SK-N-SH (cell line): ENCODE results near the gene ACADS. TPM values are rescaled to one million over a fixed set of nuclear protein-coding genes. Genes with fewer than 3 reads are reported as not detected.

Experiments used
- CTCF ChIA-PET: fragments of 300-600, 350-600 bp; formaldehyde crosslinking; extraction: SDS; loops from one replicate; lab custom pipeline; 2021; lab: Yijun Ruan, JAX
- POLR2A ChIA-PET: fragments of 350-600 bp; sonication (Branson Sonifier 250); formaldehyde crosslinking; extraction: SDS; loops from one replicate; lab custom pipeline; 2020; ENCODE audit warnings: antibody characterized with exemption, inconsistent platforms; lab: Yijun Ruan, JAX
- DNase-seq: peaks from one replicate; pipeline ENCODE4 v3.0.0; 2012
- H2AFZ ChIP-seq: fragments of 200-600 bp; sonication (generic); 2 replicates; pipeline ENCODE4 v1.8.1; 2016; ENCODE audit warnings: antibody characterized with exemption, mild to moderate bottlenecking, low read depth
- H3F3A ChIP-seq: fragments of 200-600 bp; sonication (generic); replicated peaks from 2 replicates; pipeline ENCODE3; 2016; ENCODE audit warnings: antibody characterized with exemption, mild to moderate bottlenecking; ENCODE audit not compliant: insufficient read depth
- H3K27ac ChIP-seq, 2 experiments: fragments of 200-500 bp in 1 of 2; fragments of 200-600 bp in 1 of 2; sonication (Bioruptor generic) in 1 of 2; sonication (generic), shearing (Covaris generic) in 1 of 2; 2 replicates each; pipeline versions ENCODE4 v1.5.1 to v1.6.1; 2014 to 2016; ENCODE audit warnings: low read depth in 2 of 2, inconsistent platforms in 1 of 2, low read length in 1 of 2, mild to moderate bottlenecking in 1 of 2, mixed read lengths in 1 of 2
- H3K27me3 ChIP-seq: fragments of 200-600 bp; sonication (generic), shearing (Covaris generic); 2 replicates; pipeline ENCODE4 v1.6.1; 2016; ENCODE audit warnings: mixed run types; ENCODE audit not compliant: insufficient read depth
- H3K36me3 ChIP-seq, 2 experiments: fragments of 200-500 bp in 1 of 2; fragments of 200-600 bp in 1 of 2; sonication (Bioruptor generic) in 1 of 2; sonication (generic) in 1 of 2; replicated peaks in 1 of 2; 2 replicates each; pipeline versions ENCODE3 to v1.5.1; 2014 to 2016; ENCODE audit warnings: low read length in 1 of 2, mild to moderate bottlenecking in 1 of 2; ENCODE audit not compliant: insufficient read depth in 2 of 2, control insufficient read depth in 1 of 2
- H3K4me1 ChIP-seq, 2 experiments: fragments of 200-500 bp in 1 of 2; fragments of 200-600 bp in 1 of 2; sonication (Bioruptor generic) in 1 of 2; sonication (generic), shearing (Covaris generic) in 1 of 2; 2 replicates each; pipeline versions ENCODE4 v1.5.1 to v1.6.1; 2014 to 2016; ENCODE audit warnings: low read depth in 1 of 2, low read length in 1 of 2, mixed run types in 1 of 2; ENCODE audit not compliant: insufficient read depth in 2 of 2, control insufficient read depth in 1 of 2
- H3K4me2 ChIP-seq: fragments of 200-600 bp; sonication (generic), shearing (Covaris generic); 2 replicates; pipeline ENCODE4 v1.6.1; 2017; ENCODE audit warnings: mixed run types
- H3K4me3 ChIP-seq, 2 experiments: fragments of 200-500 bp in 1 of 2; fragments of 200-600 bp in 1 of 2; sonication (Bioruptor generic) in 1 of 2; sonication (generic), shearing (Covaris generic) in 1 of 2; 2 replicates each; pipeline versions ENCODE4 v1.5.1 to v1.8.1; 2014 to 2016; ENCODE audit warnings: low read depth in 2 of 2, inconsistent platforms in 1 of 2, low read length in 1 of 2, mild to moderate bottlenecking in 1 of 2, mixed read lengths in 1 of 2, moderate library complexity in 1 of 2
- H3K79me2 ChIP-seq: fragments of 200-600 bp; sonication (generic); 2 replicates; pipeline ENCODE4 v1.8.1; 2017; ENCODE audit warnings: mild to moderate bottlenecking; ENCODE audit not compliant: insufficient read depth
- H3K9ac ChIP-seq: fragments of 200-600 bp; sonication (generic); 2 replicates; pipeline ENCODE4 v1.6.1; 2017; ENCODE audit warnings: mixed run types
- H3K9me2 ChIP-seq: fragments of 200-600 bp; sonication (generic); 2 replicates; pipeline ENCODE4 v1.6.1; 2017; ENCODE audit warnings: mixed run types
- H3K9me3 ChIP-seq: fragments of 200-600 bp; sonication (generic); 2 replicates; pipeline ENCODE4 v1.6.1; 2017; ENCODE audit warnings: mixed run types, mild to moderate bottlenecking, moderate library complexity
- H4K20me1 ChIP-seq: fragments of 200-600 bp; sonication (generic); 2 replicates; pipeline ENCODE4 v1.6.1; 2017; ENCODE audit warnings: mild to moderate bottlenecking, mixed run types; ENCODE audit not compliant: insufficient read depth
- CHD2 ChIP-seq: fragments of 150-350 bp; IDR thresholded peaks from 2 replicates; pipeline ENCODE4 v1.6.1; 2018; ENCODE audit warnings: low read length; ENCODE audit not compliant: partially characterized antibody
- ELF1 ChIP-seq: IDR thresholded peaks from 2 replicates; pipeline ENCODE4 v1.4.0; 2012
- EZH2phosphoT487 ChIP-seq: fragments of 200-600 bp; sonication (generic); IDR thresholded peaks from 2 replicates; pipeline ENCODE4 v1.6.1; 2017; ENCODE audit warnings: low read depth, mixed run types, mild to moderate bottlenecking, antibody characterized with exemption, moderate library complexity, borderline replicate concordance
- FOXJ3 ChIP-seq: sonication (generic); formaldehyde crosslinking; IDR thresholded peaks from 2 replicates; pipeline ENCODE4 v1.5.1; 2020; ENCODE audit warnings: mild to moderate bottlenecking, missing genetic modification reagents
- FOXM1 ChIP-seq: IDR thresholded peaks from 2 replicates; pipeline ENCODE4 v1.4.0; 2012; ENCODE audit warnings: low read depth, mild to moderate bottlenecking
- GABPA ChIP-seq: IDR thresholded peaks from 2 replicates; pipeline ENCODE4 v1.4.0; 2012; ENCODE audit warnings: low read depth, mild to moderate bottlenecking
- IRF3 ChIP-seq: fragments of 150-350 bp; IDR thresholded peaks from 2 replicates; pipeline ENCODE4 v1.6.1; 2016; ENCODE audit warnings: mild to moderate bottlenecking, low read depth, low read length
- JUND ChIP-seq: IDR thresholded peaks from 2 replicates; pipeline ENCODE4 v1.4.0; 2012
- MEF2A ChIP-seq: IDR thresholded peaks from 2 replicates; pipeline ENCODE4 v1.4.0; 2012; ENCODE audit warnings: low read depth, borderline replicate concordance
- NFIC ChIP-seq: IDR thresholded peaks from 2 replicates; pipeline ENCODE4 v1.4.0; 2012; ENCODE audit warnings: borderline replicate concordance
- NRF1 ChIP-seq: IDR thresholded peaks from 2 replicates; pipeline ENCODE4 v1.6.1; 2012; ENCODE audit warnings: low read depth, mild to moderate bottlenecking, low read length
- POLR2AphosphoS5 ChIP-seq: IDR thresholded peaks from 2 replicates; pipeline ENCODE4 v1.6.1; 2012; ENCODE audit warnings: low read depth, low read length
- RAD21 ChIP-seq: IDR thresholded peaks from 2 replicates; pipeline ENCODE4 v1.6.1; 2012; ENCODE audit warnings: mild to moderate bottlenecking, low read length
- RCOR1 ChIP-seq: fragments of 150-350 bp; IDR thresholded peaks from 2 replicates; pipeline ENCODE4 v1.6.1; 2017; ENCODE audit warnings: antibody characterized with exemption, low read length
- RXRA ChIP-seq: IDR thresholded peaks from 2 replicates; pipeline ENCODE4 v1.4.0; 2012; ENCODE audit warnings: low read depth, mild to moderate bottlenecking, borderline replicate concordance
- SMC3 ChIP-seq: IDR thresholded peaks from 2 replicates; pipeline ENCODE4 v1.6.1; 2012; ENCODE audit warnings: low read depth, low read length, improper control_type of control experiment
- TEAD4 ChIP-seq: IDR thresholded peaks from 2 replicates; pipeline ENCODE4 v1.4.0; 2012; ENCODE audit warnings: mild to moderate bottlenecking, borderline replicate concordance; ENCODE audit not compliant: insufficient read depth
- ZBTB33 ChIP-seq: IDR thresholded peaks from 2 replicates; pipeline ENCODE4 v1.4.0; 2012; ENCODE audit warnings: low read depth, borderline replicate concordance
- WGBS: methylation state at CpG from one replicate; pipeline ENCODE4 v1.1.6; 2017; ENCODE audit warnings: low lambda C conversion rate; 5-methylcytosine and 5-hydroxymethylcytosine counted together
- polyA plus RNA-seq, 3 experiments: library from polyadenylated mRNA; depleted of rRNA; stranded (reverse); fragments of >200 nt; gene quantifications; 2 replicates each; pipeline ENCODE4 v1.2.3, GENCODE V29; 2012
- TF ChIP-seq, protein P1 (sequence below): fragments of 150-350 bp; IDR thresholded peaks from 2 replicates; pipeline ENCODE4 v1.6.1; 2017; ENCODE audit warnings: antibody characterized with exemption, low read length, low read depth, borderline replicate concordance
- TF ChIP-seq, protein P2 (sequence below): IDR thresholded peaks from 2 replicates; pipeline ENCODE4 v1.4.0; 2012; ENCODE audit warnings: low read depth

The ACADS gene
- polyA plus RNA-seq, 1 of the 3 experiments (the other 2 are of a cell fraction), result 4.9 TPM

DNA sequence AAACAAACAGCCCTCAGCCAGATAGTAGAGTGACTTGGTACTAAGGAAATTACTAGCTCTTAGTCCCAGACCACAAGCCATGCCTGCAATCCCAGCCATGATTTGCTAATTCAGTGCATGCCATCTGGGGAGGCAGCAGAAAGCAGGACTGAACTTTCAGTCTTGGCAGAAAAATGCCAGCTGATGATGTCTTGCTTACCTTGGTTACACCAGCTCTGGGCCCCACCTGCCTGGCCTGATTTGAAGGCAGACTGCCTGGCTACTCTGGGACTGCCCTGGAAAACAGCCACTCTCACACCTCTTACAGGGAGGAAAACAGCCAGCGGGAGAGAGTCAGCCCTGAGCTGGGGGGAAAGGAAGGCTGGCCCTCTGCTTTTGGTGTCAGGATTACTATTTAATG lies 20.0 kb upstream of the ACADS start:
- Histone ChIP-seq H3K9me2 (no peaks in the 10 kb centered on the region), H3K4me3 (no peak overlapping the region), H3K4me2 (no peak overlapping the region), H3K27me3 (no peaks in the 10 kb centered on the region), H3K9ac (no peak overlapping the region), H3F3A (no peaks in the 10 kb centered on the region), H4K20me1 (no peaks in the 10 kb centered on the region), H3K9me3 (no peaks in the 10 kb centered on the region), H3K27ac (no peak overlapping the region), H3K36me3 (peaks cover 9 to 10% of the 10 kb centered on the region in 2 experiments), H3K79me2 (peaks cover 2% of the 10 kb centered on the region; the same call in 1 of the 2 replicates), H2AFZ (no peak overlapping the region), H3K4me1 (peaks cover 0 to 15% of the 10 kb centered on the region in 2 experiments; a peak in 1 of 4 replicates)
- 100% methylated on average over 1 of the region's 1 CpG for WGBS
- CTCF ChIA-PET, result interaction anchor here (1.1 kb wide), 1 partner anchor 266 kb away, joined by 3 read pairs; no protein-coding TSS in a partner anchor
- no peak for DNase-seq
- no peak for TF ChIP-seq IRF3
- no peak for TF ChIP-seq RAD21
- no peak for TF ChIP-seq NRF1
- no peak for TF ChIP-seq POLR2AphosphoS5
- no peak for TF ChIP-seq GABPA
- TF ChIP-seq, protein P1, sequence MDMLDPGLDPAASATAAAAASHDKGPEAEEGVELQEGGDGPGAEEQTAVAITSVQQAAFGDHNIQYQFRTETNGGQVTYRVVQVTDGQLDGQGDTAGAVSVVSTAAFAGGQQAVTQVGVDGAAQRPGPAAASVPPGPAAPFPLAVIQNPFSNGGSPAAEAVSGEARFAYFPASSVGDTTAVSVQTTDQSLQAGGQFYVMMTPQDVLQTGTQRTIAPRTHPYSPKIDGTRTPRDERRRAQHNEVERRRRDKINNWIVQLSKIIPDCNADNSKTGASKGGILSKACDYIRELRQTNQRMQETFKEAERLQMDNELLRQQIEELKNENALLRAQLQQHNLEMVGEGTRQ, result no peak
- TF ChIP-seq EZH2phosphoT487, result no peak
- no peak for TF ChIP-seq SMC3
- no peak for TF ChIP-seq NFIC
- TF ChIP-seq ELF1, result no peak
- TF ChIP-seq MEF2A, result no peak
- no peak for TF ChIP-seq TEAD4
- no peak for TF ChIP-seq FOXM1
- POLR2A ChIA-PET, result interaction anchor here (0.6 kb wide), 1 partner anchor 20 kb away, joined by 3 read pairs; no protein-coding TSS in a partner anchor

DNA sequence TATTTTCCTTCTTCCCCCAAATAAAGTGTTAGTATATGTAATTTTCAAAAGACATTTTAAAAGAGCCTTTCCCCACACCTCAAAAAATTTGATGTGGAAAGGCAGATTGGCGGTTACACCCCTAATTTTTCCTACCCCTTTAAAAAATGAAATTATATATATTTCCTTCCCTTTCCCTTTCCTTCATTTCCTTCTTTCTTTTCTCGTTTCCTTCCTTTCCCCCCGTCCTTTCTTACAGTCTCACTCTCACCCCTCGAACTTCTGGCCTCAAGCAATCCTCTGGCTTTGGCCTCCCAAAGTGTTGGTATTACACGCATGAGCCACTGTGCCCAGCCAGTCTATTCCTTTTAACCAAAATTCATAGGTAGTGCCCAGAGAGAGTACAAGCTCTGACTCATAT lies 19.6 kb upstream of the ACADS start:
- Histone ChIP-seq H3F3A (no peaks in the 10 kb centered on the region), H3K4me3 (no peak overlapping the region), H3K9me3 (no peaks in the 10 kb centered on the region), H3K27me3 (no peaks in the 10 kb centered on the region), H3K27ac (no peak overlapping the region), H3K36me3 (peaks cover 5 to 6% of the 10 kb centered on the region in 2 experiments), H3K9me2 (no peaks in the 10 kb centered on the region), H3K4me1 (peaks cover 0 to 15% of the 10 kb centered on the region in 2 experiments; a peak in 1 of 4 replicates), H3K79me2 (peaks cover 6% of the 10 kb centered on the region), H3K9ac (no peak overlapping the region), H3K4me2 (no peak overlapping the region), H2AFZ (no peak overlapping the region), H4K20me1 (no peaks in the 10 kb centered on the region)
- no peak for DNase-seq
- 85% methylated on average over 5 of the region's 5 CpGs for WGBS
- no peak for TF ChIP-seq FOXJ3 (CRISPR knock-in tag)
- TF ChIP-seq MEF2A, result no peak
- TF ChIP-seq RCOR1, result no peak
- TF ChIP-seq GABPA, result no peak
- no peak for TF ChIP-seq RXRA
- no peak for TF ChIP-seq JUND
- TF ChIP-seq, protein P1, result no peak
- TF ChIP-seq IRF3, result no peak
- TF ChIP-seq, protein P2, sequence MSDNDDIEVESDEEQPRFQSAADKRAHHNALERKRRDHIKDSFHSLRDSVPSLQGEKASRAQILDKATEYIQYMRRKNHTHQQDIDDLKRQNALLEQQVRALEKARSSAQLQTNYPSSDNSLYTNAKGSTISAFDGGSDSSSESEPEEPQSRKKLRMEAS, result no peak
- TF ChIP-seq NFIC, result no peak
- no peak for TF ChIP-seq NRF1
- TF ChIP-seq CHD2, result no peak
- TF ChIP-seq ZBTB33, result no peak
- ChIA-PET POLR2A (interaction anchor here (0.6 kb wide), 1 partner anchor 20 kb away, joined by 3 read pairs; no protein-coding TSS in a partner anchor), CTCF (no interaction called here)
